GM12874 (cell line): ENCODE data around the gene DMD.

Source experiments
- CTCF ChIP-seq: IDR thresholded peaks from 2 replicates; pipeline ENCODE4 v1.5.1; 2011; ENCODE audit warnings: low read depth, mild to moderate bottlenecking, control low read depth, low read length, moderate library complexity; ENCODE audit not compliant: insufficient read depth

The DMD gene

DNA sequence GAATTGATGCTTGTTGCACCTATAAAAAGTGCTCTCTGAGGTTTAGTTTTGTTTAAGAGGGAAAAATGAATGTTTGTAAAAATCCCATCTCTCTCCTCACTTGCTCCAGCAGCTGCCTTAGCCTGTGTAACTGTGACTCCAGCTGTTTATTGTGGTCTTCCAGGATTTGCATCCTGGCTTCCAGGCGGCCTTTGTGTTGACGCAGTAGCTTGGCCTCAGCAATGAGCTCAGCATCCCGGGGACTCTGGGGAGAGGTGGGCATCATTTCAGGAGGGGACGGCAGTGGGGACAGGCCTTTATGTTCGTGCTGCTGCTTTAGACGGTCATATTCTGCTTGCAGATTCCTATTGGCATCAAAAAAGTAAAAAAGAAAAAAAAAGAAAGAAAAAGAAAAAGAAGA is 2064.2 kb downstream of the DMD start:
- TF ChIP-seq CTCF: no peak

- no peak for TF ChIP-seq CTCF
Observed at GRCh38 chrX:31139961-31140360, 2071.4 kb downstream of the DMD start.

- TF ChIP-seq CTCF: no peak
Observed at GRCh38 chrX:31138124-31138523, 2073.2 kb downstream of the DMD start.

GRCh38 chrX:31136144-31136611 is 2075.2 kb downstream of the DMD start:
- TF ChIP-seq CTCF: no peak

GRCh38 chrX:31132821-31133241 is 2078.5 kb downstream of the DMD start:
- no peak for TF ChIP-seq CTCF

- TF ChIP-seq CTCF: no peak
Observed at GRCh38 chrX:31130457-31131220, 2080.7 kb downstream of the DMD start.

- no peak for TF ChIP-seq CTCF
Observed at GRCh38 chrX:31128855-31129254, 2082.5 kb downstream of the DMD start.

DNA sequence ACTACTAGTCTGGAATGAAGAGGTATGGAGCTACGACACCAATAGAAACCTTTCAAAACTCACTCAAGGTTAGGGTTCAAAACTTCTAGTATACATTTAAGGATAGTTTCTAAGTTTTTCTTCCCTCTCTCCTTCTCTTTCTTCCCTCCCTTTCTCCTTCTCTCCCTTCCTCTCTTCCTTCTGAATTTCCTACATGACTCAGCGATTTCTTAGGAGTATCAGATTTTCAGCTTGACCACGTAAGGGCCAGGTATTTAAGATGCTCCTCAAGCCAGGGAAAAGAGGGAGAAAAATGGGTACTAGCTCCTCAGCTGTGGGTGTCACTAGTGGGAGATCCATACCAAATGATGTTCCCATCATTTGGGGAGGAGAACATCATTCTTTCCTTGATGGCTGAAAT is 2083.6 kb downstream of the DMD start:
- no peak for TF ChIP-seq CTCF
